H1 (cell line): ENCODE measurements around the gene PSMB11.

Source experiments
- ATF2 ChIP-seq: IDR thresholded peaks from 2 replicates; pipeline ENCODE4 v1.6.1; 2012; ENCODE audit warnings: low read length, inconsistent platforms
- EP300 ChIP-seq, 2 experiments: IDR thresholded peaks; 1 replicate in 1 of 2; 2 replicates in 1 of 2; pipeline ENCODE4 v1.6.1; 2011 to 2012; ENCODE audit warnings: low read depth in 2 of 2, low read length in 2 of 2, mild to moderate bottlenecking in 2 of 2, borderline replicate concordance in 1 of 2, inconsistent platforms in 1 of 2, moderate library complexity in 1 of 2
- GTF2F1 ChIP-seq: IDR thresholded peaks from 2 replicates; pipeline ENCODE4 v1.6.1; 2012; ENCODE audit warnings: low read depth, low read length, improper control_type of control experiment, borderline replicate concordance
- MAX ChIP-seq: IDR thresholded peaks from 2 replicates; pipeline ENCODE4 v1.6.1; 2012; ENCODE audit warnings: inconsistent platforms
- POLR2AphosphoS5 ChIP-seq: IDR thresholded peaks from 2 replicates; pipeline ENCODE4 v1.6.1; 2011; ENCODE audit warnings: low read depth, low read length
- RAD21 ChIP-seq, 2 experiments: IDR thresholded peaks in 1 of 2; conservative IDR thresholded peaks in 1 of 2; 2 replicates each; pipeline ENCODE4 v1.6.1; 2011; ENCODE audit warnings: low read depth in 2 of 2, low read length in 2 of 2, improper control_type of control experiment in 1 of 2, inconsistent platforms in 1 of 2, mild to moderate bottlenecking in 1 of 2, moderate library complexity in 1 of 2
- SIN3A ChIP-seq, 2 experiments: IDR thresholded peaks in 1 of 2; conservative IDR thresholded peaks in 1 of 2; 2 replicates each; pipeline ENCODE4 v1.6.1; 2011 to 2012; ENCODE audit warnings: low read length in 2 of 2, improper control_type of control experiment in 1 of 2, low read depth in 1 of 2, mild to moderate bottlenecking in 1 of 2

- TF ChIP-seq ATF2 (0 out of 2 replicates have a peak, but pooled peaks have one; percentile 23), GTF2F1 (no peak), POLR2AphosphoS5 (peak; percentile 84), RAD21 (IDR thresholded peaks at IDR 0.05 in 1 of 2, conservative IDR thresholded peaks at IDR 0.05 in 1 of 2; ENCODE audit: low read depth in 2 of 2, low read length in 2 of 2) (peak; percentile 79 to 80), EP300 (IDR thresholded peaks at IDR 0.05; ENCODE audit: borderline replicate concordance in 1 of 2, low read depth in 2 of 2, low read length in 2 of 2) (no peak), SIN3A (conservative IDR thresholded peaks at IDR 0.05 in 1 of 2, IDR thresholded peaks at IDR 0.05 in 1 of 2; ENCODE audit: low read depth in 1 of 2, low read length in 2 of 2) (peak in 1 of 2 experiments; percentile 70; a peak in 2 of 4 replicates), MAX (peak; percentile 38; the same call in 1 of the 2 replicates)
Observed at GRCh38 chr14:23057757-23058653, 16.0 kb downstream of the PSMB11 start.
